Fibroblast of lung (primary cell): Measurements from ENCODE around the gene ALDH1L1. TPM values are rescaled to one million over a fixed set of nuclear protein-coding genes. Genes with fewer than 3 reads are reported as not detected.

Source experiments
- DNase-seq, 2 donors: peaks; one replicate each; pipeline versions ENCODE4 v3.0.0 to v3.0.0-alpha.2; 2010; ENCODE audit warnings: low read depth in 2 of 2
- H2AFZ ChIP-seq: 2 replicates; pipeline ENCODE4 v1.5.1; 2012; ENCODE audit warnings: low read length, control low read depth, inconsistent platforms
- H3K27ac ChIP-seq: 2 replicates; pipeline ENCODE4 v1.5.1; 2011; ENCODE audit warnings: low read length, control low read depth; ENCODE audit not compliant: insufficient read depth
- H3K27me3 ChIP-seq: 2 replicates; pipeline ENCODE4 v1.5.1; 2011; ENCODE audit warnings: mild to moderate bottlenecking, low read length; ENCODE audit not compliant: control insufficient read depth, insufficient read depth
- H3K36me3 ChIP-seq: 2 replicates; pipeline ENCODE4 v1.5.1; 2011; ENCODE audit warnings: low read length; ENCODE audit not compliant: control insufficient read depth, insufficient read depth
- H3K4me1 ChIP-seq: 2 replicates; pipeline ENCODE4 v1.5.1; 2011; ENCODE audit warnings: low read length; ENCODE audit not compliant: control insufficient read depth, insufficient read depth; ENCODE audit errors: extremely low read depth
- H3K4me2 ChIP-seq: 2 replicates; pipeline ENCODE4 v1.5.1; 2011; ENCODE audit warnings: low read length, control low read depth; ENCODE audit not compliant: insufficient read depth; ENCODE audit errors: extremely low read depth
- H3K4me3 ChIP-seq, 4 experiments: fragments of 200-600 bp in 1 of 4; sonication (generic) in 1 of 4; replicated peaks in 1 of 4; 2 replicates each; pipeline ENCODE4 v1.5.1; 2011 to 2016; ENCODE audit warnings: low read length in 4 of 4, low read depth in 3 of 4, mild to moderate bottlenecking in 3 of 4, control low read depth in 2 of 4, inconsistent platforms in 1 of 4, mixed read lengths in 1 of 4; ENCODE audit not compliant: insufficient read depth in 1 of 4; ENCODE audit errors: control extremely low read depth in 1 of 4
- H3K79me2 ChIP-seq: 2 replicates; pipeline ENCODE4 v1.5.1; 2012; ENCODE audit warnings: mild to moderate bottlenecking, low read length, inconsistent platforms; ENCODE audit not compliant: control insufficient read depth, insufficient read depth
- H3K9ac ChIP-seq: 2 replicates; pipeline ENCODE4 v1.5.1; 2011; ENCODE audit warnings: mild to moderate bottlenecking, low read length, control low read depth; ENCODE audit not compliant: insufficient read depth
- H3K9me3 ChIP-seq: 2 replicates; pipeline ENCODE4 v1.5.1; 2012; ENCODE audit warnings: low read depth, low read length; ENCODE audit not compliant: control insufficient read depth, insufficient read depth
- H4K20me1 ChIP-seq: 2 replicates; pipeline ENCODE4 v1.5.1; 2011; ENCODE audit warnings: low read length; ENCODE audit not compliant: control insufficient read depth, insufficient read depth; ENCODE audit errors: extremely low read depth
- CTCF ChIP-seq, 2 donors: IDR thresholded peaks in 1 of 2; conservative IDR thresholded peaks in 1 of 2; 1 replicate in 1 of 2; 2 replicates in 1 of 2; pipeline ENCODE4 v1.5.1; 2011 to 2012; ENCODE audit warnings: low read length in 2 of 2, control low read depth in 1 of 2, inconsistent platforms in 1 of 2, low read depth in 1 of 2, mild to moderate bottlenecking in 1 of 2
- EZH2 ChIP-seq: IDR thresholded peaks from 2 replicates; pipeline ENCODE4 v1.5.1; 2012; ENCODE audit warnings: low read length, control low read depth, mild to moderate bottlenecking; ENCODE audit errors: missing control alignments
- polyA plus RNA-seq, 2 donors: library from polyadenylated mRNA; depleted of rRNA in 1 of 2; stranded (reverse) in 1 of 2; unstranded in 1 of 2; fragments of >200 nt; gene quantifications; 2 replicates each; pipeline ENCODE4 v1.2.1, GENCODE V29; 2011 to 2012; ENCODE audit warnings: missing spikeins in 1 of 2
- total RNA-seq: library from RNA; depleted of rRNA; stranded (reverse); fragments of >200 nt; gene quantifications from 2 replicates; pipeline ENCODE4 v1.2.1, GENCODE V29; 2014

ALDH1L1 gene
- total and polyA plus RNA-seq, 2 donors (not counting 1 experiment from before 2014, with no cell fraction given): not detected

- TF ChIP-seq CTCF (conservative IDR thresholded peaks at IDR 0.05 in 1 of 2, IDR thresholded peaks at IDR 0.05 in 1 of 2; ENCODE audit: low read depth in 1 of 2, low read length in 2 of 2): no peak
- TF ChIP-seq EZH2: no peak
- Histone ChIP-seq H3K4me1 (no peaks in the 10 kb centered on the region), H3K27me3 (no peaks in the 10 kb centered on the region), H3K4me3 (no peak overlapping the region), H3K9me3 (no peaks in the 10 kb centered on the region), H3K4me2 (no peak overlapping the region), H3K27ac (no peak overlapping the region), H3K79me2 (no peaks in the 10 kb centered on the region), H4K20me1 (no peaks in the 10 kb centered on the region), H2AFZ (no peak overlapping the region), H3K36me3 (no peaks in the 10 kb centered on the region), H3K9ac (no peak overlapping the region)
- DNase-seq: no peak
Observed at GRCh38 chr3:126125341-126125740, 55.0 kb downstream of the ALDH1L1 start.

- no peak overlapping the region for H3K4me2 ChIP-seq
- no peak for DNase-seq
- H3K9ac ChIP-seq: no peak overlapping the region
- H2AFZ ChIP-seq: no peak overlapping the region
- no peaks in the 10 kb centered on the region for H3K79me2 ChIP-seq
- no peaks in the 10 kb centered on the region for H3K36me3 ChIP-seq
- no peak for TF ChIP-seq EZH2
- no peak for TF ChIP-seq CTCF (conservative IDR thresholded peaks at IDR 0.05 in 1 of 2, IDR thresholded peaks at IDR 0.05 in 1 of 2; ENCODE audit: low read depth in 1 of 2, low read length in 2 of 2)
- H3K27me3 ChIP-seq: peaks cover under 1% of the 10 kb centered on the region
- H4K20me1 ChIP-seq: no peaks in the 10 kb centered on the region
- H3K4me1 ChIP-seq: no peaks in the 10 kb centered on the region
- H3K9me3 ChIP-seq: no peaks in the 10 kb centered on the region
- H3K27ac ChIP-seq: no peak overlapping the region
- H3K4me3 ChIP-seq: no peak overlapping the region
Observed at GRCh38 chr3:126124896-126125295, 55.5 kb downstream of the ALDH1L1 start.

GRCh38 chr3:126124148-126124868, 56.1 kb downstream of the ALDH1L1 start:
- DNase-seq: no peak
- no peak for TF ChIP-seq EZH2
- no peak for TF ChIP-seq CTCF (conservative IDR thresholded peaks at IDR 0.05 in 1 of 2, IDR thresholded peaks at IDR 0.05 in 1 of 2; ENCODE audit: low read depth in 1 of 2, low read length in 2 of 2)
- no peak overlapping the region for H3K4me2 ChIP-seq
- no peaks in the 10 kb centered on the region for H3K4me1 ChIP-seq
- no peaks in the 10 kb centered on the region for H4K20me1 ChIP-seq
- H3K79me2 ChIP-seq: no peaks in the 10 kb centered on the region
- no peak overlapping the region for H3K27ac ChIP-seq
- no peaks in the 10 kb centered on the region for H3K9me3 ChIP-seq
- no peak overlapping the region for H3K4me3 ChIP-seq
- H3K36me3 ChIP-seq: no peaks in the 10 kb centered on the region
- peaks cover 4% of the 10 kb centered on the region for H3K27me3 ChIP-seq
- H2AFZ ChIP-seq: no peak overlapping the region
- no peak overlapping the region for H3K9ac ChIP-seq
